ENCODE measurements around the gene PDE6D.

Gene PDE6D

DNA sequence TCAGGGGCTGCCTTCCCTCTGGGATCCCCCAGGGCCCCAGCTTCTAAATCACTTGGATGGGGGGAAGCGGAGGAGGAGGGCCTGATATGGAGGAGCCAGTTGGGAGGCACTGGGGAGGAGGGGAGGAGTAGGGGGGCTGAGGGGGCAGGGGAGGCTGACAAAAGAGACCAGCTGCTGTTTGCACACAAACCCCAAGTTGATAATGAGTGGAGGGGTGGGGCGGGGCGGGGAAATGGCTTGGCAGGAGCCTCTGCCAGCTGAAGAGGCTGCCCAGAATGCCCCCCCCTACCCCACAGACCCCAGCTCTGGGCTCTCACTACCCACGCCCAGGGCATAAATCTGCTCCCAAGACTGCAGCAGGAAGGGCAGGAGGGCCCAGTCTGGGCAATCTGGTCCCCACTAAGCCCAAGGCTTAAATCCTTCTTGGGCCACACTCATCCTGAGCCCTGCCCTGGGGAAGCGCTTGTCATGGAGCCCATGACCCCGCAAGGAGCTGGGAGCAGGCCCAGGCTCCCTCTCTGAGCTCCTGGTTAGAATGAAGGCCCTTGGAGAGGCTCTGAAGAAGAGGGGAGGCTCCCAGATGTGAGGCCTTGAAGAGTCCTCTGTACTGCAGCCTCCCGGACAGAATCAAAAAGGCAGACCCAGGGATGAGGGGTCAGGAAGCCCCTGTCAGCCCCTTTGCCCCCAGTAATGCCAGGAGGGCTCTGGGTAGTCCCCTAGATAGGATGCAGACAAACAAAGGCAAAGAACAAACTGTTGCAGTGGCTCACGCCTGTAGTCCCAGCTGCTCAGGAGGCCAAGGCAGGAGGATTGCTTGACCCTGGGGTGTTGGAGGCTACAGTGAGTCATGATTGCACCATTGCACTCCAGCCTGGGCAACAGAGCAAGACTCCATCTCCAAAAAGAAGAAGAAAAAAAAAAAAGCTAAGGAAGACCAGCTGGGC, 97.5 kb downstream of the PDE6D start:
- Histone ChIP-seq H3K4me3 (ENCODE audit: severe bottlenecking) (no peak overlapping the region), H3K27ac (ENCODE audit: poor library complexity, severe bottlenecking) (no peak overlapping the region), H3K27me3 (ENCODE audit: insufficient read depth, poor library complexity, severe bottlenecking) (no peaks in the 10 kb centered on the region), H3K36me3 (ENCODE audit: low read depth) (no peaks in the 10 kb centered on the region), H3K4me1 (ENCODE audit: insufficient read depth, poor library complexity, severe bottlenecking) (peaks cover 6% of the 10 kb centered on the region), H3K9me3 (ENCODE audit: severe bottlenecking) (no peaks in the 10 kb centered on the region)
- ATAC-seq (ENCODE audit: low read depth), result no peak
- TF ChIP-seq, protein P1, sequence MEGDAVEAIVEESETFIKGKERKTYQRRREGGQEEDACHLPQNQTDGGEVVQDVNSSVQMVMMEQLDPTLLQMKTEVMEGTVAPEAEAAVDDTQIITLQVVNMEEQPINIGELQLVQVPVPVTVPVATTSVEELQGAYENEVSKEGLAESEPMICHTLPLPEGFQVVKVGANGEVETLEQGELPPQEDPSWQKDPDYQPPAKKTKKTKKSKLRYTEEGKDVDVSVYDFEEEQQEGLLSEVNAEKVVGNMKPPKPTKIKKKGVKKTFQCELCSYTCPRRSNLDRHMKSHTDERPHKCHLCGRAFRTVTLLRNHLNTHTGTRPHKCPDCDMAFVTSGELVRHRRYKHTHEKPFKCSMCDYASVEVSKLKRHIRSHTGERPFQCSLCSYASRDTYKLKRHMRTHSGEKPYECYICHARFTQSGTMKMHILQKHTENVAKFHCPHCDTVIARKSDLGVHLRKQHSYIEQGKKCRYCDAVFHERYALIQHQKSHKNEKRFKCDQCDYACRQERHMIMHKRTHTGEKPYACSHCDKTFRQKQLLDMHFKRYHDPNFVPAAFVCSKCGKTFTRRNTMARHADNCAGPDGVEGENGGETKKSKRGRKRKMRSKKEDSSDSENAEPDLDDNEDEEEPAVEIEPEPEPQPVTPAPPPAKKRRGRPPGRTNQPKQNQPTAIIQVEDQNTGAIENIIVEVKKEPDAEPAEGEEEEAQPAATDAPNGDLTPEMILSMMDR (IDR thresholded peaks at IDR 0.05; ENCODE audit: poor library complexity, severe bottlenecking), result no peak
- no peak for DNase-seq (ENCODE audit: low spot score)

DNA sequence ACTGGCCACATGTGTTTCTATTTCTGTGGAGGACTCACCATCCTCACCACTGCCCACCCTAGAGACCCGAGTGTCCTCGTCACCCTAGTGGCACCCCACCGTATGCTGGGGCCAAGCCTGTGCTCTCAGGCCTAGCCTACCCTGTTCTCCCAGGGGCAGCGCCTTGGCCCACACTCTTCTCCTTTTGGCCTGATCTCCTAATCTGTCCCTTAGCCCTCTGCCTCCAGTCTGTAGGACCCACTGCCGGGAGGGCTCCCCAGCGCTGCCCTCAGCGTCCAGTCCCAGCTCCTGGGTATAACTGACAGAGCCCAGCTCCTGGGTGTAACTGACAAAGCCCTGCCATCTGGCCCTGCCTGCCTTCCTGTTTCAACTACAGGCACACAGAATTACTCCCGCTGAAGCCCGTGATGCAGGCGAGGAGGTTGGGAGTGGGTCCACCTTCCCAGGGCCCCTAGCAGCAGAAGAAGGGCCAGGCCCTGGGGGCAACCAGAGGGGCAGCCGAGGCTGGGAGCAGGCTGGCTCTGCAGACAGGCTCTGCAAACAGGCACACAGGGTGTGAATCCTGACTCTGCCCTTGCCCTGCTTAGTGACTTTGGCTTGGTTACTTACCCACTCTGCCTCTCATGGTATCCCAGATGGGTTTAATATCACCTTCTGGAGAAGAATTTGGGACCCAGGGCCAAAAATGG, 98.3 kb downstream of the PDE6D start:
- Histone ChIP-seq H3K4me1 (ENCODE audit: insufficient read depth, poor library complexity, severe bottlenecking) (peaks cover 6% of the 10 kb centered on the region), H3K4me3 (ENCODE audit: severe bottlenecking) (no peak overlapping the region), H3K9me3 (ENCODE audit: severe bottlenecking) (no peaks in the 10 kb centered on the region), H3K27ac (ENCODE audit: poor library complexity, severe bottlenecking) (no peak overlapping the region), H3K27me3 (ENCODE audit: insufficient read depth, poor library complexity, severe bottlenecking) (no peaks in the 10 kb centered on the region), H3K36me3 (ENCODE audit: low read depth) (no peaks in the 10 kb centered on the region)
- TF ChIP-seq, protein P1 (IDR thresholded peaks at IDR 0.05; ENCODE audit: poor library complexity, severe bottlenecking), result no peak
- ATAC-seq (ENCODE audit: low read depth) (no peak), DNase-seq (ENCODE audit: low spot score) (no peak)

All from RWPE2 (cell line).